Measurements from ENCODE around the gene MARCHF10. TPM values are rescaled to one million over a fixed set of nuclear protein-coding genes. Genes with fewer than 3 reads are reported as not detected.

The MARCHF10 gene
- total and polyA plus RNA-seq, 2 experiments from 2014 or later, result not detected

- DNase-seq (ENCODE audit: low spot score), result no peak
- H4K20me1 ChIP-seq (ENCODE audit: insufficient read depth, poor library complexity, severe bottlenecking), result no peaks in the 10 kb centered on the region
- TF ChIP-seq CTCF (IDR thresholded peaks at IDR 0.05; ENCODE audit: poor library complexity), result no peak
- no peak for TF ChIP-seq EZH2 (IDR thresholded peaks at IDR 0.05; ENCODE audit: borderline replicate concordance)
- no peak for TF ChIP-seq EZH2phosphoT487 (IDR thresholded peaks at IDR 0.05; ENCODE audit: low read depth, severe bottlenecking, unreplicated experiment)
- H3K27me3 ChIP-seq, result no peaks in the 10 kb centered on the region
- WGBS (ENCODE audit: low lambda C conversion rate, missing lambda C conversion rate), result 95% methylated on average over 18 of the region's 18 CpGs
- H3K4me3 ChIP-seq, result no peak overlapping the region
- H2AFZ ChIP-seq, result no peak overlapping the region
- H3K4me1 ChIP-seq (ENCODE audit: insufficient read depth), result no peaks in the 10 kb centered on the region
- no peaks in the 10 kb centered on the region for H3K36me3 ChIP-seq (replicated peaks; ENCODE audit: insufficient read depth, low read depth)
- no peak overlapping the region for H3K4me2 ChIP-seq
- H3K79me2 ChIP-seq, result no peaks in the 10 kb centered on the region
- H3K27ac ChIP-seq, result no peak overlapping the region
- H3K9me2 ChIP-seq (replicated peaks; ENCODE audit: insufficient read depth), result no peaks in the 10 kb centered on the region
- no peaks in the 10 kb centered on the region for H3K9me3 ChIP-seq (ENCODE audit: low read depth)
These were observed 131.0 kb downstream of the MARCHF10 start for GRCh38 chr17:62676952-62677596.

- DNase-seq (ENCODE audit: low spot score), result no peak
- no peak overlapping the region for H3K4me2 ChIP-seq
- no peak overlapping the region for H3K27ac ChIP-seq
- H3K27me3 ChIP-seq, result no peaks in the 10 kb centered on the region
- no peak for TF ChIP-seq EZH2phosphoT487 (IDR thresholded peaks at IDR 0.05; ENCODE audit: low read depth, severe bottlenecking, unreplicated experiment)
- TF ChIP-seq CTCF (IDR thresholded peaks at IDR 0.05; ENCODE audit: poor library complexity), result no peak
- TF ChIP-seq EZH2 (IDR thresholded peaks at IDR 0.05; ENCODE audit: borderline replicate concordance), result no peak
- no peaks in the 10 kb centered on the region for H3K9me2 ChIP-seq (replicated peaks; ENCODE audit: insufficient read depth)
- H2AFZ ChIP-seq, result no peak overlapping the region
- H3K4me1 ChIP-seq (ENCODE audit: insufficient read depth), result no peaks in the 10 kb centered on the region
- 95% methylated on average over 16 of the region's 16 CpGs for WGBS (ENCODE audit: low lambda C conversion rate, missing lambda C conversion rate)
- H3K9me3 ChIP-seq (ENCODE audit: low read depth), result no peaks in the 10 kb centered on the region
- no peaks in the 10 kb centered on the region for H4K20me1 ChIP-seq (ENCODE audit: insufficient read depth, poor library complexity, severe bottlenecking)
- no peaks in the 10 kb centered on the region for H3K79me2 ChIP-seq
- no peak overlapping the region for H3K4me3 ChIP-seq
- no peaks in the 10 kb centered on the region for H3K36me3 ChIP-seq (replicated peaks; ENCODE audit: insufficient read depth, low read depth)
These were observed 131.7 kb downstream of the MARCHF10 start for GRCh38 chr17:62676231-62676943.

GRCh38 chr17:62675701-62676100, 132.4 kb downstream of the MARCHF10 start:
- H3K4me1 ChIP-seq (ENCODE audit: insufficient read depth), result no peaks in the 10 kb centered on the region
- no peaks in the 10 kb centered on the region for H3K27me3 ChIP-seq
- no peak overlapping the region for H3K4me2 ChIP-seq
- H3K9me3 ChIP-seq (ENCODE audit: low read depth), result no peaks in the 10 kb centered on the region
- no peaks in the 10 kb centered on the region for H3K36me3 ChIP-seq (replicated peaks; ENCODE audit: insufficient read depth, low read depth)
- WGBS (ENCODE audit: low lambda C conversion rate, missing lambda C conversion rate), result 97% methylated on average over 4 of the region's 4 CpGs
- H2AFZ ChIP-seq, result no peak overlapping the region
- DNase-seq (ENCODE audit: low spot score), result no peak
- no peak overlapping the region for H3K27ac ChIP-seq
- H3K4me3 ChIP-seq, result no peak overlapping the region
- H3K9me2 ChIP-seq (replicated peaks; ENCODE audit: insufficient read depth), result no peaks in the 10 kb centered on the region
- H3K79me2 ChIP-seq, result no peaks in the 10 kb centered on the region
- TF ChIP-seq CTCF (IDR thresholded peaks at IDR 0.05; ENCODE audit: poor library complexity) (no peak), EZH2phosphoT487 (IDR thresholded peaks at IDR 0.05; ENCODE audit: low read depth, severe bottlenecking, unreplicated experiment) (no peak)
- H4K20me1 ChIP-seq (ENCODE audit: insufficient read depth, poor library complexity, severe bottlenecking), result no peaks in the 10 kb centered on the region

Data from hepatocyte (in vitro differentiated cells).